ENCODE measurements around the gene SLC16A9.

- TF ChIP-seq REST (IDR thresholded peaks at IDR 0.05; ENCODE audit: low read depth): no peak
- TF ChIP-seq EZH2 (IDR thresholded peaks at IDR 0.05): no peak
- no peak for TF ChIP-seq POLR2AphosphoS5 (IDR thresholded peaks at IDR 0.05; ENCODE audit: low read depth, low read length)
Observed at GRCh38 chr10:59606551-59606961, 103.1 kb downstream of the SLC16A9 start.
